Testis (tissue), 2 donors: ENCODE data around the gene WDR38.

ENCODE experiments used
- CTCF ChIP-seq, 3 experiments: fragments of 450-650 bp in 2 of 3; fragments of 200-600 bp in 1 of 3; sonication (generic) in 1 of 3; IDR thresholded peaks; one replicate each; pipeline ENCODE4 v1.5.1; 2016 to 2019; ENCODE audit warnings: antibody characterized with exemption in 3 of 3, mild to moderate bottlenecking in 2 of 3, moderate library complexity in 1 of 3
- POLR2A ChIP-seq: fragments of 450-650 bp; IDR thresholded peaks from one replicate; pipeline ENCODE4 v1.6.1; 2017; ENCODE audit warnings: antibody characterized with exemption, mild to moderate bottlenecking, moderate library complexity

- TF ChIP-seq CTCF (IDR thresholded peaks at IDR 0.05) (no peak), POLR2A (no peak)
These were observed 7.5 kb downstream of the WDR38 start for GRCh38 chr9:124860582-124861341.
